ENCODE data around the gene IL1A.

IL1A gene

DNA sequence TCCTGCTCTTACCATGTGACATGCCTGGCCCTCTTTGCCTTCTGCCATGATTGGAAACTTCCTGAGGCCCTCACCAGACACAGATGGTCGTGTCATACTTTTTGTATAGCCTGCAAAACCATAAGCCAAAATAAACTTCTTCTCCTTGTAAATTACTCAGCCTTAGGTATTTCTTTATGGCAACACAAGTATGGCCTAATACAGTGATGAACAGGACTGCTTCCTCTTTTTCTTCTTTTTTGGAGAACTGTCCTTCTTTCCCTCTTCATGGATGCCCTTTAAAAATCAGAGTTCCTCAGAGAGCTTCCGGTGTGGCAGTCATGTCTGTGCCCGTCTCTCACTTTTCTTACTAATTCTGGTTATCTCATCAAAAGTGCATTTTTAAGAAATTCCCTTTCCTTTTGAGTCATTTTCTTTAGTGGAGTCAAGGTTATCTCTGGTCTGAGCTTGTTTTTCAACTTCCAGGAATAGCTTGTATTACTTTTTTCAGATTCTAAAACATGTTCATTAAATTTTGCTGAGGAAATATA lies 9.2 kb upstream of the IL1A start:
- no peak for DNase-seq (ENCODE audit: low read depth in 1 of 2, low spot score in 1 of 2)

GRCh38 chr2:112792419-112792818 lies 8.1 kb upstream of the IL1A start:
- no peak for DNase-seq (ENCODE audit: low read depth in 1 of 2, low spot score in 1 of 2)

- DNase-seq (ENCODE audit: low read depth in 1 of 2, low spot score in 1 of 2), result no peak
These were observed 7.5 kb upstream of the IL1A start for GRCh38 chr2:112791693-112792230.

- no peak for DNase-seq (ENCODE audit: low read depth in 1 of 2, low spot score in 1 of 2)
These were observed 6.7 kb upstream of the IL1A start for GRCh38 chr2:112791019-112791418.

DNA sequence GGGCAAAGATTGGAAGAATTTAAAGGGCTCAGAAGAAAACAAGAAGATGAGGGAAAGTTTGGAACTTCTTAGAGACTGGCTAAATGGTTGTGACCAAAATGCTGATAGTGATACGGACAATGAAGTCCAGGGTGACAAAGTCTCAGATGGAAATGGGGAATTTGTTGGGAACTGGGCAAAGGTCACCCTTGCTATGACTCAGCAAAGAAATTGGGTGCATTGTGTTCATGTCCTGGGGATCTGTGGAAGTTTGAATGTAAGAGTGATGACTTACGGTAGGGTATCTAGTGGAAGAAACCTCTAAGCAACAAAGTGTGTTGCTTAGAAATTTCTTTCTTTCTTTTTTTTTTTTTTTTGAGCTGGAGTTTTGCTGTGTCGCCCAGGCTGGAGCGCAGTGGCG lies 6.0 kb upstream of the IL1A start:
- DNase-seq (ENCODE audit: low read depth in 1 of 2, low spot score in 1 of 2), result no peak

- no peak for DNase-seq (ENCODE audit: low read depth in 1 of 2, low spot score in 1 of 2)
These were observed 4.9 kb upstream of the IL1A start for GRCh38 chr2:112789186-112789585.

DNA sequence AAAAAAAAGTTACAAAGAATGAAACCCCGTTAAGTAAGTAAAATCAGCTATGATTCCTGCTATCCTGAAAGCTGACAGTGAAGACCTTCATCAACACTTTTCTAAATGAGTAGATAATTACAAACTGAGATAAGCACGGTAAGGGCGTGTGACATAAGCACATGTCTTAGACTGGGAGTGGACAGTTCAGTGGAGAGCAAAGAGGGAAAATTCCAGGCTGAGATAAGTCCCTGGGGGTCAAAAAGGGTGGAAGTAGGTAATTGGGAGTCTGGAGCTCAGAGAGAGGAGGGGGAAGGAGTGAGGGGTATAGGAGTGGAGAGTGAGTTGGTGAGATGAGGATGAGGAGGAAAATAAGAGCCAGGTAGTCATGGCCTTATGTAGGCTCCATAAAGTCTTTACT lies 4.4 kb upstream of the IL1A start:
- DNase-seq (ENCODE audit: low read depth in 1 of 2, low spot score in 1 of 2), result no peak

DNA sequence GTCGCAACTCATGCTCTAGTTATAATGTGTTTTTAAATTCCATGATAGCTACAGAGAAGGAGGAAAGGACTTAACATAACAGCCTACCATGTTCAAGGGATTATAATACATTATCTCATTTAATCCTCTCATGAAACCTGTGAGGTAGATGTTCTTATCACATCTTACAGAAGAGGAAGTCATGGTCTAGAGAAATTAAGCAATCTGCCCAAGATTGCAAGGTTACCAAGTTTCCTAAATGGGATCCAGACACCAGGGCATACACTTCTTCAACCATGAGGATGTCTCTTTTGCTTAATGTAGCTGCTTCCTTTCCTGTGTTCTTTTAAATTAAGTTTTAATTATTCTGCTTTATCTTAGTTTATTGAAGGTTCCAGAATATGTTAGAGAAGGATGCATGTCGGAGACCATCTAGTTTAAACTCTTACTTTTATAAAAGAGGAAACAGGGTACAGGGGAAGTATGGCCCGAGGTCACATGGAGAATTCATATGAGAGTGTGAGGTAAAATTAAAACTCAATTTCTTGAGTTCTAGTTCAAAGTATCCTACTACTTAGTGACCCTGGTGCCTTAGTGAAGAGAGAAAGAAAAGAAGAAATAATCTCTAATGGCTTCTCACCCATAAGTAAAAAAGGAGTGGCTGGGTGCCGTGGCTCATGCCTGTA lies 3.6 kb upstream of the IL1A start:
- DNase-seq (ENCODE audit: low read depth in 1 of 2, low spot score in 1 of 2), result no peak

DNA sequence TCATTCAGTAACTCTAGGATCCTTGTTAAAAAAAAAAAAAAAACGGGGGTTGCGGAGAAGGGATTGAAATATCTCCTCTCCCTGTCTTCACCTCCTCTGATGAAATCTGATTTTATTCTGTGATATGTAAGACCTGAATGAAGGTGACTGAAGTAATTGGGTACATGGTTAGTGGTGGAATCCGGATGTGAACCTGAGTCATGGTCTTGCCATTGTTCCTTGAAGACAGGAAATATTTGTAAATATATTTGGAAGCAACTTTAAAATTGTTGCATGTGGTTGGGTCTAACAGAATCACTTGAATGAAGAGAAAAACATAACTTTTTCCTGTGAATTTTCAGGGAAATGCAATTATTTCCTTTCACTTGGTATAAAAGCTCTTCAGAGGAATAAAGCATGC lies 3.0 kb upstream of the IL1A start:
- DNase-seq (ENCODE audit: low read depth in 1 of 2, low spot score in 1 of 2), result no peak

DNA sequence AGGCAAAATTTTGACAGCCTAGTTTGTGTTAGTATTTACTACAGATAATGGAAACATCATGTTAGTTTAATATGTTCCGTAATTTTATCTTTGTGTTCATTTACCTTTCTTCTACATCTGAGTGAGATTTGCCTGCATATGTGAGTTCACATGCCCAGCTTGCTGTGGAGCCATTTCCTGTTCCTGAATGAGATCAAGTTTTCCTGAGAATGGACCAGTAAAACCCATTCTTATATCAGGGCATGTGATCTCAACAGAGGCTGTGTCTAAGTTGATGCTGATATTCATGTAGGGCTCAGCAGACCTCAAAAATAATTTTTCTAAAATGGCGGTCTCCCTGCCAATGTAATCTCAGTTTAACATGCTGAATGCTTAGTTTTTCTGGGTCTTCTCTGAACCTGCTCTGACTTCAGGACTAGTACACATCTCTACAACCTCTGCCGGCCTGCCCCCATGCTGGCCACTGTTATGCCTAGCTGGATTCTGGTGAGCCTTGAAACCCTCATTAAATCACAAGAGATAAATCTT lies 1.0 kb downstream of the IL1A start:
- DNase-seq (ENCODE audit: low read depth in 1 of 2, low spot score in 1 of 2), result no peak

GRCh38 chr2:112782234-112782799 lies 2.0 kb downstream of the IL1A start:
- DNase-seq (ENCODE audit: low read depth in 1 of 2, low spot score in 1 of 2), result no peak

- DNase-seq (ENCODE audit: low read depth in 1 of 2, low spot score in 1 of 2), result no peak
These were observed 4.7 kb downstream of the IL1A start for GRCh38 chr2:112779598-112779997.

DNA sequence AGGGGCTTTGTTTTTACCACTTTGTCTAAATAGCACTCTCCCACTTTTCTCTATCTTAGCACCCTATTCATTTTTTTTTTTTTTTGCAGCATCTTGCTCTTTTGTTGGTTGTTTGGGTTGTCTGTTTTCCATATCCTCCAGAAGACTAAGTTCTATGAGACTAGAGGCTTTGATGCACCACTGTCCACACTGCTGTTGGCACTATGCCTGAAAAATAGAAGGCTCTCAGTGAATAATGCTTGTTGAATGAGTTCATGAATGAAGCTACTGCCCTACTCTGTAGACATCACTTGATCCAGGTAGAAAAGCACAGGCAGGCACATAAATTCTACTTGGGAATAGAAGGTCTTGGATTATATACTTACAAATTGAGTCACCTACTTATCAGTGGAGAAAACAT lies 7.3 kb downstream of the IL1A start:
- no peak for DNase-seq (ENCODE audit: low read depth in 1 of 2, low spot score in 1 of 2)

DNA sequence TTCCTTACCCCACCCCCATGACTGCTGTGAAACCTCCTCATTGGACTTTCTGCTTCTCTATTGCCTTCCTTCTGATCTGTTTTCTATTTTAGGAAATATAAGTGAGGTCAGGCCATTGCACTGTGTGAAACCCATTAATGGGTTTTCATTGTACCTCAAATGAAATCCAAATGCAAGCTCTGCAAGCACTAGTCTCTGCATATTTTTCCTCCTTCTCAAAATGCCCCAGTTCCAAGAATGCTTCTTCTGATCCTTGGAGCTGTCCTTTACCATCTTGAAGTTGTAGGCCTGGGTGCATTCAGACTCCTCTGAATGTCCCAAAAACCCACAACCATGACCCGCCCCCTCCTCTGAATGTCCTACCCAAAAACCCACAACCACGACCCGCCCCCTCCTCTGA lies 8.2 kb downstream of the IL1A start:
- DNase-seq (ENCODE audit: low read depth in 1 of 2, low spot score in 1 of 2), result no peak

GRCh38 chr2:112774536-112775285 lies 9.6 kb downstream of the IL1A start:
- no peak for DNase-seq (ENCODE audit: low read depth in 1 of 2, low spot score in 1 of 2)

DNA sequence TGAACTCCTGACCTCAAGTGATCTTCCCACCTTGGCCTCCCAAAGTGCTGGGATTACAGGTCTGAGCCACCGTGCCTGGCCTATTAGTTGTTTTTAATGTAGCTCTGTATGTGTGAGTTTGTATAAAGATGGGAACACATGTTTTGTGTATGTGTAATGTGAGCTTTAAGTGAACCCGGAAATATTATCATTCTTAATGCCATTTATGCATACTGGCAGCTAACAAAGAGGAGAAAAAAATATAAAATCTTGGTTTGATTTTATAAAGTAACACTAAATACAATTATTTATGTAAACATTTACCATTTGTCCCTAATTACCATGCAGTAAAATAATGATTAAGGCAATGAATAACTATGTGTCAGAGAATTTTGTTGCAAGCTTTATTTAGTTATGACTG lies 10.7 kb downstream of the IL1A start:
- no peak for DNase-seq (ENCODE audit: low read depth in 1 of 2, low spot score in 1 of 2)

DNA sequence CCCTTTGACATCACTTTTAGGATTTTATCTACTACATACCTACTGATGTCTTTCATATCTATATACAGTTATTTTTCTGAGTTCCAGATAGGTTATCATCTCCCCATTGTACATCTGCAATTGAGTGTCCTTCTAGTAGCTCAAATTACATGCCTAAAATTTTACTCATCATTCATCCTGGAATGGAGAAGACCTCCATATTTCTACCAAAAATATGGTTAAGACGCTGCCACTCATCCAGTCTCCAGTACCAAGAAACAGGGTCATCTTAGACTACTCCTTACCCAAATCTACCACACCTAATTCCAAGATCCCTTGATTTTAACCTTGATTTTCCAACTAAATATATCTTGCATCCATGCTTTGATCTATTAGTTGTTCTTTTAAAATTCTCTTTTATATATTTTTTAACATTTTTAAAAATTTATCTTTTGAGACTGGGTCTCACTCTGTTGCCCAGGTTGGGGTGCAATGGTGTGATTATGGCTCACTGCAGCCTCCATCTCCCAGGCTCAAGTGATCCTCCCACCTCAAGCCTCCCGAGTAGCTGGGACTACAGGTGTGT lies 11.3 kb downstream of the IL1A start:
- DNase-seq (ENCODE audit: low read depth in 1 of 2, low spot score in 1 of 2), result no peak

DNA sequence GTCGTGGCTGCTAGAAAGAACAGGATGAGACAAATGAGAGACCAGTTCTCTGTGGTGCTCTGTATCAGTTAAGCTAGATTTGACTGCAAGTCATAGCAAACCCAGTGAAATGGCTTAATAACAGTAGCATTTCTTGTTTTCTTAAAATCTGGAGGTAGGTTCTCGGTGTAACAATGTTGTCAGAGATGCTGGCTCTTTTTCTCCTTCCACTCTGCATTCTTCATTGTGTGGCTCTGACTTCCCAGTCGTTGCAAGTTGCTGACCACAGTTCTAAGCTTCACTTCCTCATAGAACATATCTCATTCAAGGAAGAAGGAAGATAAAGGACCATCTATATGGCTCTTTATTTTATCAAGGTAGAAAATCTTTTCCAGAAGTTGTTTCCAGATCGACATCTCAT lies 12.0 kb downstream of the IL1A start:
- DNase-seq (ENCODE audit: low read depth in 1 of 2, low spot score in 1 of 2), result no peak

- no peak for DNase-seq (ENCODE audit: low read depth in 1 of 2, low spot score in 1 of 2)
These were observed 15.9 kb downstream of the IL1A start for GRCh38 chr2:112768432-112768831.

DNA sequence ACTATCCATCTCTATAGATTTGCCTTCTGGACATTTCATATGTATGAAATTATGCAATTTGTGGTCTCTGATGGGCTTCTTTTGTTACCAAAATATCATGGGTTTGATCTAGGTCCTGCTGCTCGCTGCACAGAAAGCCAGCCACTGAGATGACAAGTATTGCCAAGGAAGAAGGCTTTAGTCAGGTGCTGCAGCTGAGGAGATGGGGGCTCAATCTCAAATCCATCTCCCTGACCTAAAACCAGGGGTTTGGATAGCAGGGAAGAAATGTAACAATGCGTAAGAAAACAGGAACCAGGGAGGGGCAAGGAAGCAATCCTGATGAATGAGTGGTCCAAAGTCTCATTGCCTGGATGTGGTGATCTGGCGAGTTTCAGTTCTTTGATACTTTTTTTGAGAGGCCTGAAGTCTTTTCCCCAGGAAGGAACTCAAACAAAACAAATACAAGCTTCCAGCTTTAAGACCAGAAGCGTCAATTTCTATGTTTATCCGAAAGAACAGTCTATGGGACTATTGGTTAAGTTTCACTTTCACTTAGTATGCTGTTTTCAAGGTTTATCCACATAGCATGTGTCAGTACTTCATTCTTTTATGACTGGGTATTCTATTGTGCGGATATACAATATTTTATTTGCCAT lies 16.5 kb downstream of the IL1A start:
- DNase-seq (ENCODE audit: low read depth in 1 of 2, low spot score in 1 of 2), result no peak

GRCh38 chr2:112765251-112765650 lies 19.0 kb downstream of the IL1A start:
- no peak for DNase-seq (ENCODE audit: low read depth in 1 of 2, low spot score in 1 of 2)
